ENCODE results near the gene AP1G2. TPM values are rescaled to one million over a fixed set of nuclear protein-coding genes. Genes with fewer than 3 reads are reported as not detected.

The AP1G2 gene
- total RNA-seq, 1 experiment from 2014 or later: 155 TPM

- ChIA-PET POLR2A (no interaction called here), RAD21 (ENCODE audit: low non-redundant PET in 1 of 2, low total read pairs in 2 of 2, uncharacterized antibody in 2 of 2, unreplicated experiment in 2 of 2) (no interaction called here), CTCF (interaction anchor here (1.1 to 1.2 kb wide), 2 partner anchors 8 to 11 kb away, joined by 3 to 5 read pairs; no protein-coding TSS in a partner anchor)
- Histone ChIP-seq H3K4me3 (replicated peaks in 1 of 2; ENCODE audit: low read depth in 1 of 2, low read length in 2 of 2) (no peak overlapping the region), H3K79me2 (ENCODE audit: insufficient read depth, low read length) (no peaks in the 10 kb centered on the region), H3K36me3 (ENCODE audit: control insufficient read depth in 1 of 2, insufficient read depth in 2 of 2, low read length in 2 of 2) (no peaks in the 10 kb centered on the region), H3K4me2 (ENCODE audit: low read length) (no peak overlapping the region), H3K9me3 (ENCODE audit: control insufficient read depth in 1 of 2, insufficient read depth in 1 of 2, low read depth in 1 of 2, low read length in 2 of 2) (no peaks in the 10 kb centered on the region), H3K27ac (ENCODE audit: low read depth, low read length) (no peak overlapping the region), H3K27me3 (ENCODE audit: insufficient read depth, low read length) (no peaks in the 10 kb centered on the region), H3K4me1 (ENCODE audit: control insufficient read depth in 1 of 2, insufficient read depth in 2 of 2, low read length in 2 of 2) (no peaks in the 10 kb centered on the region), H2AFZ (ENCODE audit: low read depth, low read length, poor library complexity, severe bottlenecking) (no peak overlapping the region), H3K9ac (ENCODE audit: low read length) (no peak overlapping the region), H3K9me2 (ENCODE audit: insufficient read depth) (no peaks in the 10 kb centered on the region), H4K20me1 (ENCODE audit: insufficient read depth) (no peaks in the 10 kb centered on the region)
- no TSS peak for BruUV-seq (replicated peaks)
- ATAC-seq (no peak), DNase-seq (ENCODE audit: low read depth, low spot score) (no peak)
- TF ChIP-seq ELF1 (IDR thresholded peaks at IDR 0.05; ENCODE audit: borderline replicate concordance, low read depth) (no peak), POLR2A (IDR thresholded peaks at IDR 0.05; ENCODE audit: borderline replicate concordance, extremely low read depth, insufficient read depth, insufficient read length) (no peak), SIN3A (IDR thresholded peaks at IDR 0.05; ENCODE audit: low read depth) (no peak), FOSL1 (IDR thresholded peaks at IDR 0.05; ENCODE audit: low read depth) (no peak), SP1 (IDR thresholded peaks at IDR 0.05; ENCODE audit: low read depth) (no peak), ATF3 (IDR thresholded peaks at IDR 0.05) (no peak), EGR1 (IDR thresholded peaks at IDR 0.05; ENCODE audit: low read depth) (no peak), JUND (IDR thresholded peaks at IDR 0.05) (no peak), ZFX (IDR thresholded peaks at IDR 0.05) (no peak), ZNF274 (IDR thresholded peaks at IDR 0.05; ENCODE audit: low read depth, low read length) (no peak), CEBPB (IDR thresholded peaks at IDR 0.05; ENCODE audit: low read depth) (no peak), POLR2AphosphoS5 (IDR thresholded peaks at IDR 0.05; ENCODE audit: low read depth, low read length) (no peak), CBX3 (IDR thresholded peaks at IDR 0.05; ENCODE audit: low read depth) (no peak), EZH2phosphoT487 (IDR thresholded peaks at IDR 0.05; ENCODE audit: borderline replicate concordance) (no peak)
- TF ChIP-seq, protein P1, sequence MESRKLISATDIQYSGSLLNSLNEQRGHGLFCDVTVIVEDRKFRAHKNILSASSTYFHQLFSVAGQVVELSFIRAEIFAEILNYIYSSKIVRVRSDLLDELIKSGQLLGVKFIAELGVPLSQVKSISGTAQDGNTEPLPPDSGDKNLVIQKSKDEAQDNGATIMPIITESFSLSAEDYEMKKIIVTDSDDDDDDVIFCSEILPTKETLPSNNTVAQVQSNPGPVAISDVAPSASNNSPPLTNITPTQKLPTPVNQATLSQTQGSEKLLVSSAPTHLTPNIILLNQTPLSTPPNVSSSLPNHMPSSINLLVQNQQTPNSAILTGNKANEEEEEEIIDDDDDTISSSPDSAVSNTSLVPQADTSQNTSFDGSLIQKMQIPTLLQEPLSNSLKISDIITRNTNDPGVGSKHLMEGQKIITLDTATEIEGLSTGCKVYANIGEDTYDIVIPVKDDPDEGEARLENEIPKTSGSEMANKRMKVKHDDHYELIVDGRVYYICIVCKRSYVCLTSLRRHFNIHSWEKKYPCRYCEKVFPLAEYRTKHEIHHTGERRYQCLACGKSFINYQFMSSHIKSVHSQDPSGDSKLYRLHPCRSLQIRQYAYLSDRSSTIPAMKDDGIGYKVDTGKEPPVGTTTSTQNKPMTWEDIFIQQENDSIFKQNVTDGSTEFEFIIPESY (IDR thresholded peaks at IDR 0.05; ENCODE audit: extremely low read depth, insufficient replicate concordance, low read length): no peak
- intact Hi-C loops (cut with micrococcal nuclease): no loop called here
Measured at GRCh38 chr14:23580152-23580926, 12.7 kb upstream of the AP1G2 start.
